HEK293 (cell line): ENCODE results near the gene MAPRE3.

Source experiments
- CTCF ChIA-PET: fragments of 350-600 bp; formaldehyde crosslinking; extraction: SDS; loops from one replicate; lab custom pipeline; 2021; ENCODE audit warnings: antibody characterized with exemption; lab: Yijun Ruan, JAX
- POLR2A ChIA-PET: fragments of 300-600 bp; formaldehyde crosslinking; extraction: SDS; loops from one replicate; lab custom pipeline; 2020; ENCODE audit warnings: antibody characterized with exemption, inconsistent platforms; lab: Yijun Ruan, JAX
- H3K27ac ChIP-seq: fragments of 200-500 bp; sonication (Bioruptor generic); 2 replicates; pipeline ENCODE4 v1.5.1; 2014; ENCODE audit warnings: low read depth, low read length, control low read depth, inconsistent platforms; ENCODE audit errors: extremely low read depth
- H3K36me3 ChIP-seq, 2 experiments: fragments of 200-500 bp in 1 of 2; sonication (Bioruptor generic) in 1 of 2; 1 replicate in 1 of 2; 2 replicates in 1 of 2; pipeline ENCODE4 v1.5.1; 2014 to 2017; ENCODE audit warnings: inconsistent platforms in 2 of 2, low read length in 2 of 2; ENCODE audit not compliant: control insufficient read depth in 2 of 2, insufficient read depth in 1 of 2
- H3K4me1 ChIP-seq: fragments of 200-500 bp; sonication (Bioruptor generic); 2 replicates; pipeline ENCODE4 v1.5.1; 2014; ENCODE audit warnings: mild to moderate bottlenecking, low read length, inconsistent platforms; ENCODE audit not compliant: control insufficient read depth, insufficient read depth
- H3K4me3 ChIP-seq: 2 replicates; pipeline ENCODE4 v1.5.1; 2011; ENCODE audit warnings: low read depth, mild to moderate bottlenecking, control low read depth, low read length, moderate library complexity
- H3K9me3 ChIP-seq: fragments of 200-500 bp; sonication (Bioruptor generic); 2 replicates; pipeline ENCODE4 v1.5.1; 2014; ENCODE audit warnings: low read depth, low read length, inconsistent platforms; ENCODE audit not compliant: control insufficient read depth, insufficient read depth
- GLIS1 ChIP-seq: fragments of 450-650 bp; formaldehyde crosslinking; IDR thresholded peaks from 2 replicates; pipeline ENCODE4 v1.5.1; 2016; ENCODE audit warnings: missing biosample characterization, missing genetic modification characterization
- MYNN ChIP-seq: fragments of 450-650 bp; formaldehyde crosslinking; IDR thresholded peaks from 2 replicates; pipeline ENCODE4 v1.5.1; 2016; ENCODE audit warnings: missing biosample characterization, missing genetic modification characterization, borderline replicate concordance
- ZFP37 ChIP-seq: fragments of 450-650 bp; formaldehyde crosslinking; IDR thresholded peaks from 2 replicates; pipeline ENCODE4 v1.5.1; 2016; ENCODE audit warnings: missing biosample characterization, missing genetic modification characterization
- ZIC2 ChIP-seq: fragments of 450-650 bp; formaldehyde crosslinking; IDR thresholded peaks from 2 replicates; pipeline ENCODE4 v1.5.1; 2016; ENCODE audit warnings: missing biosample characterization, missing genetic modification characterization
- ZNF174 ChIP-seq: fragments of 450-650 bp; formaldehyde crosslinking; IDR thresholded peaks from 2 replicates; pipeline ENCODE4 v1.5.0; 2017; ENCODE audit warnings: missing biosample characterization, mild to moderate bottlenecking, missing genetic modification characterization
- ZNF24 ChIP-seq: fragments of 450-650 bp; formaldehyde crosslinking; IDR thresholded peaks from 2 replicates; pipeline ENCODE4 v1.5.1; 2016; ENCODE audit warnings: missing biosample characterization, missing genetic modification characterization
- ZNF426 ChIP-seq: fragments of 450-650 bp; formaldehyde crosslinking; IDR thresholded peaks from 2 replicates; pipeline ENCODE4 v1.5.1; 2017; ENCODE audit warnings: missing biosample characterization, missing genetic modification characterization, mild to moderate bottlenecking, inconsistent platforms, moderate library complexity
- ZNF654 ChIP-seq: fragments of 450-650 bp; formaldehyde crosslinking; IDR thresholded peaks from 2 replicates; pipeline ENCODE4 v1.5.1; 2016; ENCODE audit warnings: low read depth, missing biosample characterization, missing genetic modification characterization
- ZNF830 ChIP-seq: fragments of 450-650 bp; IDR thresholded peaks from 2 replicates; pipeline ENCODE4 v1.5.0; 2018; ENCODE audit warnings: missing biosample characterization, missing genetic modification characterization, low read depth, mild to moderate bottlenecking, moderate library complexity
- TF ChIP-seq, protein P1 (sequence below): fragments of 450-650 bp; formaldehyde crosslinking; IDR thresholded peaks from 2 replicates; pipeline ENCODE4 v1.5.1; 2016; ENCODE audit warnings: missing biosample characterization, missing genetic modification characterization
- TF ChIP-seq, protein P2 (sequence below): fragments of 450-650 bp; IDR thresholded peaks from 2 replicates; pipeline ENCODE4 v1.5.1; 2018; ENCODE audit warnings: missing biosample characterization, mild to moderate bottlenecking, missing genetic modification characterization
- TF ChIP-seq, protein P3 (sequence below): fragments of 450-650 bp; formaldehyde crosslinking; IDR thresholded peaks from 2 replicates; pipeline ENCODE4 v1.5.1; 2017; ENCODE audit warnings: missing biosample characterization, missing genetic modification characterization
- TF ChIP-seq, protein P4 (sequence below): fragments of 450-650 bp; formaldehyde crosslinking; IDR thresholded peaks from 2 replicates; pipeline ENCODE4 v1.5.1; 2016; ENCODE audit warnings: missing biosample characterization, missing genetic modification characterization

MAPRE3 gene

DNA sequence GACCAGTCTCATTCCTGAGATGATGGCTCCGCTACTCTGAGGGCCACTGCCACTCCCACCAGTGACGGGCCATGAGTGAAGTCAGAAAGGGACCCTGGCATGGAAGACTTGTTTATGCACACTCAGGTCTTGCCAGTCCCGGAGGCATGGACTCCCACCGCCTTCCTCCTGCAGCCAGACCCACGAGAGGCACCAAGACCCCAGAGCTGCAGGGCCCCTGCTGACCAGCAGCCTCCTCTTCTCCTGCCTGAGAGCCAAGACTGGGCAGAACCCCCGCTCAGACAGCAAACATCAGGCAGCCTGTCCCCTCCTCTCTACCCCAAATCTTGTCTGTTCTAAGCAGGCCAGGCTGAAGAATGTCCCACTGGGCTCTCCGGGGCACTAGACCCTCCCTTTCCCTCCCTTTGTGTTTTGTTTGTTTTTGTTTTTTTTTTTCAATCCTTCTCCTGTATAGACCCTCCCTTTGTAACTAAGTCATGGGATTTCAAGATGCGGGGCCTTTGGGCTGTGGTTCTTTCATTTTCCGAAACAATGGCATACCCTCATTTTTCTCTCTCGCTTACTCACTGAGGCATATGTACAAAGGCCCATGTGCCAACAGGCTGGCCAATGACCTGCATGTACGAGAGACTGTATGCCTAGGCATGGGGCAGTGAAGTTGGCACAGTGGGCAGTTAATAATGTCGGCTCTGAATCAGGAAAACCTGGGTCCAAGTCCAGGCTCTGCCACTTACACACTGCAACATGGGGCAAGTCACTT, 24.3 kb upstream of the MAPRE3 start:
- no peaks in the 10 kb centered on the region for H3K4me1 ChIP-seq
- H3K36me3 ChIP-seq = peaks cover 0 to 70% of the 10 kb centered on the region in 2 experiments; a peak in 1 of 3 replicates
- H3K27ac ChIP-seq = no peak overlapping the region
- CTCF ChIA-PET = no interaction called here
- no peak overlapping the region for H3K4me3 ChIP-seq
- POLR2A ChIA-PET = no interaction called here
- TF ChIP-seq, protein P1, sequence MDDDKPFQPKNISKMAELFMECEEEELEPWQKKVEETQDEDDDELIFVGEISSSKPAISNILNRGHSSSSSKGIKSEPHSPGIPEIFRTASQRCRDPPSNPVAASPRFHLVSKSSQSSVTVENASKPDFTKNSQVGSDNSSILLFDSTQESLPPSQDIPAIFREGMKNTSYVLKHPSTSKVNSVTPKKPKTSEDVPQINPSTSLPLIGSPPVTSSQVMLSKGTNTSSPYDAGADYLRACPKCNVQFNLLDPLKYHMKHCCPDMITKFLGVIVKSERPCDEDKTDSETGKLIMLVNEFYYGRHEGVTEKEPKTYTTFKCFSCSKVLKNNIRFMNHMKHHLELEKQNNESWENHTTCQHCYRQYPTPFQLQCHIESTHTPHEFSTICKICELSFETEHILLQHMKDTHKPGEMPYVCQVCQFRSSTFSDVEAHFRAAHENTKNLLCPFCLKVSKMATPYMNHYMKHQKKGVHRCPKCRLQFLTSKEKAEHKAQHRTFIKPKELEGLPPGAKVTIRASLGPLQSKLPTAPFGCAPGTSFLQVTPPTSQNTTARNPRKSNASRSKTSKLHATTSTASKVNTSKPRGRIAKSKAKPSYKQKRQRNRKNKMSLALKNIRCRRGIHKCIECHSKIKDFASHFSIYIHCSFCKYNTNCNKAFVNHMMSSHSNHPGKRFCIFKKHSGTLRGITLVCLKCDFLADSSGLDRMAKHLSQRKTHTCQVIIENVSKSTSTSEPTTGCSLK = no peak
- TF ChIP-seq, protein P2, sequence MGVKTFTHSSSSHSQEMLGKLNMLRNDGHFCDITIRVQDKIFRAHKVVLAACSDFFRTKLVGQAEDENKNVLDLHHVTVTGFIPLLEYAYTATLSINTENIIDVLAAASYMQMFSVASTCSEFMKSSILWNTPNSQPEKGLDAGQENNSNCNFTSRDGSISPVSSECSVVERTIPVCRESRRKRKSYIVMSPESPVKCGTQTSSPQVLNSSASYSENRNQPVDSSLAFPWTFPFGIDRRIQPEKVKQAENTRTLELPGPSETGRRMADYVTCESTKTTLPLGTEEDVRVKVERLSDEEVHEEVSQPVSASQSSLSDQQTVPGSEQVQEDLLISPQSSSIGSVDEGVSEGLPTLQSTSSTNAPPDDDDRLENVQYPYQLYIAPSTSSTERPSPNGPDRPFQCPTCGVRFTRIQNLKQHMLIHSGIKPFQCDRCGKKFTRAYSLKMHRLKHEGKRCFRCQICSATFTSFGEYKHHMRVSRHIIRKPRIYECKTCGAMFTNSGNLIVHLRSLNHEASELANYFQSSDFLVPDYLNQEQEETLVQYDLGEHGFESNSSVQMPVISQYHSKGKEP (tag by site-specific recombination) = no peak
- TF ChIP-seq ZNF24 (tag by site-specific recombination) (no peak), ZNF174 (tag by site-specific recombination) (no peak), ZNF654 (tag by site-specific recombination) (no peak), ZNF426 (tag by site-specific recombination) (no peak), ZIC2 (peak; percentile 45; the same call in 1 of the 2 replicates)
- TF ChIP-seq, protein P3, sequence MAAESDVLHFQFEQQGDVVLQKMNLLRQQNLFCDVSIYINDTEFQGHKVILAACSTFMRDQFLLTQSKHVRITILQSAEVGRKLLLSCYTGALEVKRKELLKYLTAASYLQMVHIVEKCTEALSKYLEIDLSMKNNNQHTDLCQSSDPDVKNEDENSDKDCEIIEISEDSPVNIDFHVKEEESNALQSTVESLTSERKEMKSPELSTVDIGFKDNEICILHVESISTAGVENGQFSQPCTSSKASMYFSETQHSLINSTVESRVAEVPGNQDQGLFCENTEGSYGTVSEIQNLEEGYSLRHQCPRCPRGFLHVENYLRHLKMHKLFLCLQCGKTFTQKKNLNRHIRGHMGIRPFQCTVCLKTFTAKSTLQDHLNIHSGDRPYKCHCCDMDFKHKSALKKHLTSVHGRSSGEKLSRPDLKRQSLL = no peak
- H3K9me3 ChIP-seq = no peaks in the 10 kb centered on the region

DNA sequence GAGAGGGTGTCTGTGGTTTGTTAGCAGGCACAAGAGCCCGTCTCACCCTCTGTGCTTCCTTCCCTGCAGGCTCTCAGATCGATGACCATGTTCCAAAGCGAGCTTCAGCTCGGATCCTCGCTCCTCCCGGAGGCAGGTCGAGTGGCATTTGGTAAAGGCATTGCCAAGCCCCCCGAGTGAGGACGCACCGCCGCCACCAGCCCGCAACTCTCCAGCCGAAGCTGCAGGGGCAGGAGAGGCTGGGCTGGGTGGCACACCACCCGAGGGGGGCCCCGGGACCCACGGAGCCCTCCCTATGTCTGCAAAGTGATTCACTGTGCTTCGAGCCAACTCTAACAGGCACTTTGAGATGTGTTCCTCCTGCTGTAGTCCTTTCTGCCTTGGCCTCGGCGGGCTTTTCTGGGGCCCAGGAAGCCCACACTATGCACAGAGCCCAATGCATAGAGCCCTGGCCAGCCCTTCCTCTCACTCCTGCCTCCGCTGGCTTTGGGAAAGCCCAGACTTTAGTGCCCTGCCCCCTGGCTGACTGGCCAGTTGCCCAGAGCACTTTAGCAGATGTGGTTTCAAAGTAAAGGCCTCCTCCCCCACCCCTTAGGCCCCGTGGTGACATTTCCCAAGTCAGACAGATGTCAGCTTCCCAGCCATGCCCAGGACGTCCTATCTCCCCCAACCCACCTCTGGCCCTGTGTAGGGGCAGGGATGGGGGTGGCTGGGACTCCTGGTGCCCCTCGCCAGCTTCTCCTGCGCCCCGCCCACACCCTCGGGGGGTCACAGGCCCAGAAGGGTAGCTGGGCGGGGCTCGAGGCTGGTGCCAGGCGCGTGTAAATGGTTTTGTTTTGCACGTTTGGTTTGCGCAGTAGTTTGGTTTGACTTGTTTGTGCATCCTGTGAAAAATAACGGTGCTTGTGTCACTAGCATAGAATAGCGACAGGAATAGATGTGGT, 23.3 kb upstream of the MAPRE3 start:
- ChIA-PET CTCF (no interaction called here), POLR2A (interaction anchor here (0.6 kb wide), 1 partner anchor 148 kb away, joined by 4 read pairs; no protein-coding TSS in a partner anchor)
- Histone ChIP-seq H3K4me1 (no peaks in the 10 kb centered on the region), H3K9me3 (no peaks in the 10 kb centered on the region), H3K36me3 (peaks cover 0 to 62% of the 10 kb centered on the region in 2 experiments; a peak in 1 of 3 replicates), H3K27ac (no peak overlapping the region), H3K4me3 (no peak overlapping the region)
- TF ChIP-seq ZFP37 (no peak), GLIS1 (tag by site-specific recombination) (0 out of 2 replicates have a peak, but pooled peaks have one; percentile 18), ZNF830 (no peak), MYNN (peak; percentile 94)
- TF ChIP-seq, protein P4, sequence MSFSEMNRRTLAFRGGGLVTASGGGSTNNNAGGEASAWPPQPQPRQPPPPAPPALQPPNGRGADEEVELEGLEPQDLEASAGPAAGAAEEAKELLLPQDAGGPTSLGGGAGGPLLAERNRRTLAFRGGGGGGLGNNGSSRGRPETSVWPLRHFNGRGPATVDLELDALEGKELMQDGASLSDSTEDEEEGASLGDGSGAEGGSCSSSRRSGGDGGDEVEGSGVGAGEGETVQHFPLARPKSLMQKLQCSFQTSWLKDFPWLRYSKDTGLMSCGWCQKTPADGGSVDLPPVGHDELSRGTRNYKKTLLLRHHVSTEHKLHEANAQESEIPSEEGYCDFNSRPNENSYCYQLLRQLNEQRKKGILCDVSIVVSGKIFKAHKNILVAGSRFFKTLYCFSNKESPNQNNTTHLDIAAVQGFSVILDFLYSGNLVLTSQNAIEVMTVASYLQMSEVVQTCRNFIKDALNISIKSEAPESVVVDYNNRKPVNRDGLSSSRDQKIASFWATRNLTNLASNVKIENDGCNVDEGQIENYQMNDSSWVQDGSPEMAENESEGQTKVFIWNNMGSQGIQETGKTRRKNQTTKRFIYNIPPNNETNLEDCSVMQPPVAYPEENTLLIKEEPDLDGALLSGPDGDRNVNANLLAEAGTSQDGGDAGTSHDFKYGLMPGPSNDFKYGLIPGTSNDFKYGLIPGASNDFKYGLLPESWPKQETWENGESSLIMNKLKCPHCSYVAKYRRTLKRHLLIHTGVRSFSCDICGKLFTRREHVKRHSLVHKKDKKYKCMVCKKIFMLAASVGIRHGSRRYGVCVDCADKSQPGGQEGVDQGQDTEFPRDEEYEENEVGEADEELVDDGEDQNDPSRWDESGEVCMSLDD (tag by site-specific recombination) = no peak
